NCI-H146 treated with DMSO at 0.1 percent for 48 hours (cell line): Measurements from ENCODE around the gene ARL10.

Source experiments
- DNase-seq: peaks from one replicate; lab custom pipeline; 2025; ENCODE audit not compliant: unreplicated experiment; lab: John Stamatoyannopoulos, UW

ARL10 gene

GRCh38 chr5:176361437-176362232 lies 3.7 kb upstream of the ARL10 start, which contains the start of gene KIAA1191:
KIAA1191 (minus strand) TSS chr5:176361764; CDS start chr5:176359508, 2,256 bp downstream.
- peak; percentile 17 for DNase-seq

- no peak for DNase-seq
Measured at GRCh38 chr5:176362233-176362490, 3.1 kb upstream of the ARL10 start.

GRCh38 chr5:176364765-176365350 lies 429 bp upstream of the ARL10 start:
- no peak for DNase-seq

GRCh38 chr5:176366232-176366894 lies 1.1 kb downstream of the ARL10 start:
- DNase-seq, result no peak

GRCh38 chr5:176368726-176369125 lies 3.4 kb downstream of the ARL10 start:
- DNase-seq, result no peak

- no peak for DNase-seq
Measured at GRCh38 chr5:176369934-176370711, 4.8 kb downstream of the ARL10 start.

GRCh38 chr5:176371621-176372539 lies 6.6 kb downstream of the ARL10 start:
- DNase-seq, result no peak

- DNase-seq, result no peak
Measured at GRCh38 chr5:176373100-176373818, 8.0 kb downstream of the ARL10 start.

- no peak for DNase-seq
Measured at GRCh38 chr5:176379881-176380280, 14.6 kb downstream of the ARL10 start.

- DNase-seq, result no peak
Measured at GRCh38 chr5:176381423-176381822, 16.1 kb downstream of the ARL10 start.

- DNase-seq, result no peak
Measured at GRCh38 chr5:176381979-176382378, 16.7 kb downstream of the ARL10 start.

- no peak for DNase-seq
Measured at GRCh38 chr5:176382721-176383120, 17.4 kb downstream of the ARL10 start.

GRCh38 chr5:176383248-176383905 lies 18.1 kb downstream of the ARL10 start:
- no peak for DNase-seq

- no peak for DNase-seq
Measured at GRCh38 chr5:176383961-176384360, 18.7 kb downstream of the ARL10 start.

GRCh38 chr5:176384366-176384930 lies 19.2 kb downstream of the ARL10 start:
- no peak for DNase-seq

GRCh38 chr5:176384991-176385390 lies 19.7 kb downstream of the ARL10 start:
- DNase-seq, result no peak

GRCh38 chr5:176386491-176386890 lies 21.2 kb downstream of the ARL10 start:
- no peak for DNase-seq

GRCh38 chr5:176387384-176387925 lies 22.2 kb downstream of the ARL10 start:
- no peak for DNase-seq

GRCh38 chr5:176388003-176388443 lies 22.7 kb downstream of the ARL10 start:
- DNase-seq, result peak; percentile 4
